ENCODE data around the gene IKZF4. TPM values are rescaled to one million over a fixed set of nuclear protein-coding genes. Genes with fewer than 3 reads are reported as not detected.

Gene IKZF4
- polyA plus RNA-seq, 4 donors, result 1.1 to 16.1 (median 1.6) TPM

GRCh38 chr12:56086096-56086495 is 65.3 kb downstream of the IKZF4 start:
- WGBS, 3 donors, result 61 to 77% (median 70%) methylated on average over 3 of the region's 3 CpGs
- Histone ChIP-seq H3K4me3 (ENCODE audit: low read depth in 1 of 3, low read length in 3 of 3) (no peak overlapping the region), H3K9me3 (ENCODE audit: control insufficient read depth in 2 of 2, insufficient read depth in 1 of 2, low read depth in 1 of 2, low read length in 1 of 2) (no peaks in the 10 kb centered on the region), H3K27me3 (ENCODE audit: control insufficient read depth in 3 of 3, insufficient read depth in 3 of 3, low read length in 3 of 3) (no peaks in the 10 kb centered on the region), H3K36me3 (ENCODE audit: control insufficient read depth in 3 of 3, insufficient read depth in 2 of 3, low read depth in 1 of 3, low read length in 3 of 3) (peaks cover 0 to 86% (median 19%) of the 10 kb centered on the region in 3 donors), H3K4me1 (ENCODE audit: control insufficient read depth in 3 of 3, insufficient read depth in 2 of 3, low read depth in 1 of 3, low read length in 2 of 3) (peaks cover 0 to 35% (median 0%) of the 10 kb centered on the region in 3 donors), H3K27ac (ENCODE audit: low read depth in 1 of 3, low read length in 2 of 3) (no peak overlapping the region)
- peak in 1 of 2 donors; percentile 52 for DNase-seq
- no peak for FAIRE-seq

GRCh38 chr12:56086608-56087007 is 65.8 kb downstream of the IKZF4 start:
- FAIRE-seq (no peak), DNase-seq (no peak)
- Histone ChIP-seq H3K27me3 (ENCODE audit: control insufficient read depth in 3 of 3, insufficient read depth in 3 of 3, low read length in 3 of 3) (no peaks in the 10 kb centered on the region), H3K27ac (ENCODE audit: low read depth in 1 of 3, low read length in 2 of 3) (no peak overlapping the region), H3K4me3 (ENCODE audit: low read depth in 1 of 3, low read length in 3 of 3) (no peak overlapping the region), H3K36me3 (ENCODE audit: control insufficient read depth in 3 of 3, insufficient read depth in 2 of 3, low read depth in 1 of 3, low read length in 3 of 3) (peaks cover 0 to 85% (median 19%) of the 10 kb centered on the region in 3 donors), H3K4me1 (ENCODE audit: control insufficient read depth in 3 of 3, insufficient read depth in 2 of 3, low read depth in 1 of 3, low read length in 2 of 3) (peaks cover 0 to 33% (median 0%) of the 10 kb centered on the region in 3 donors), H3K9me3 (ENCODE audit: control insufficient read depth in 2 of 2, insufficient read depth in 1 of 2, low read depth in 1 of 2, low read length in 1 of 2) (no peaks in the 10 kb centered on the region)
- WGBS, 3 donors, result 80 to 84% (median 84%) methylated on average over 6 of the region's 6 CpGs

GRCh38 chr12:56087220-56087619 is 66.4 kb downstream of the IKZF4 start:
- DNase-seq, result peak in 1 of 2 donors; percentile 79

More at GRCh38 chr12:56087220-56087619, 66.4 kb downstream of the IKZF4 start:
- peaks cover 0 to 31% (median 0%) of the 10 kb centered on the region in 3 donors for H3K4me1 ChIP-seq (ENCODE audit: control insufficient read depth in 3 of 3, insufficient read depth in 2 of 3, low read depth in 1 of 3, low read length in 2 of 3)
- H3K27ac ChIP-seq (ENCODE audit: low read depth in 1 of 3, low read length in 2 of 3), result peak overlapping the region in 2 of 3 donors; percentile 28 to 50
- FAIRE-seq, result no peak
- H3K4me3 ChIP-seq (ENCODE audit: low read depth in 1 of 3, low read length in 3 of 3), result no peak overlapping the region
- peaks cover 0 to 88% (median 20%) of the 10 kb centered on the region in 3 donors for H3K36me3 ChIP-seq (ENCODE audit: control insufficient read depth in 3 of 3, insufficient read depth in 2 of 3, low read depth in 1 of 3, low read length in 3 of 3)
- no peaks in the 10 kb centered on the region for H3K27me3 ChIP-seq (ENCODE audit: control insufficient read depth in 3 of 3, insufficient read depth in 3 of 3, low read length in 3 of 3)
- no peaks in the 10 kb centered on the region for H3K9me3 ChIP-seq (ENCODE audit: control insufficient read depth in 2 of 2, insufficient read depth in 1 of 2, low read depth in 1 of 2, low read length in 1 of 2)
- 45 to 74% (median 59%) methylated on average over 6 of the region's 6 CpGs for WGBS, 3 donors

Other genes starting within 250 kb of the IKZF4 start
- 10 to 100 TPM; 62.8 to 89.8 (median 75.3) TPM for gene SARNP, start 203.3 kb upstream of the IKZF4 start, polyA plus RNA-seq
- 10 to 100 TPM; 27.1 to 50.4 (median 33.3) TPM for gene ORMDL2, start 203.0 kb upstream of the IKZF4 start, polyA plus RNA-seq
- 10 to 100 TPM; 12.7 to 31.5 (median 19.2) TPM for gene DNAJC14, start 191.5 kb upstream of the IKZF4 start, polyA plus RNA-seq
- 1 to 10 TPM in 2 of 4 donors, under 1 TPM in 1, not detected in 1; 0.54 to 4.1 (median 1.3) TPM for gene MMP19, start 178.1 kb upstream of the IKZF4 start, polyA plus RNA-seq
- gene PYM1, start 93.1 kb upstream of the IKZF4 start, polyA plus RNA-seq, result 10 to 100 TPM; 35.5 to 85.7 (median 61.4) TPM
- gene DGKA, start 89.9 kb upstream of the IKZF4 start, polyA plus RNA-seq, result 100 to 1,000 TPM in 2 of 4 donors, 10 to 100 TPM in 2; 14.4 to 386 (median 180) TPM
- gene PMEL, start 55.0 kb upstream of the IKZF4 start, polyA plus RNA-seq, result 1 to 10 TPM; 1.8 to 6.3 (median 2.7) TPM
- 10 to 100 TPM in 2 of 4 donors, 1 to 10 TPM in 2; 7.6 to 69.3 (median 15.3) TPM for gene CDK2, start 54.2 kb upstream of the IKZF4 start, polyA plus RNA-seq
- 100 to 1,000 TPM in 1 of 4 donors, 10 to 100 TPM in 3; 45.8 to 119 (median 48.5) TPM for gene RAB5B, start 47.0 kb upstream of the IKZF4 start, polyA plus RNA-seq
- 10 to 100 TPM in 3 of 4 donors, 1 to 10 TPM in 1; 7.3 to 51.2 (median 13.6) TPM for gene SUOX, start 23.8 kb upstream of the IKZF4 start, polyA plus RNA-seq
- gene RPS26, start 20.9 kb downstream of the IKZF4 start, polyA plus RNA-seq, result 1,000 to 10,000 TPM in 3 of 4 donors, 100 to 1,000 TPM in 1; 253 to 1,993 (median 1,176) TPM
- gene ERBB3, start 59.1 kb downstream of the IKZF4 start, polyA plus RNA-seq, result 100 to 1,000 TPM in 2 of 4 donors, 10 to 100 TPM in 2; 53.0 to 436 (median 106) TPM
- gene PA2G4, start 83.5 kb downstream of the IKZF4 start, polyA plus RNA-seq, result 100 to 1,000 TPM in 2 of 4 donors, 10 to 100 TPM in 2; 63.7 to 156 (median 93.2) TPM
- gene RPL41, start 95.6 kb downstream of the IKZF4 start, polyA plus RNA-seq, result 1,000 to 10,000 TPM; 3,267 to 7,277 (median 5,942) TPM
- gene ZC3H10, start 97.2 kb downstream of the IKZF4 start, polyA plus RNA-seq, result 1 to 10 TPM; 1.1 to 4.0 (median 2.1) TPM
- gene ESYT1, start 107.2 kb downstream of the IKZF4 start, polyA plus RNA-seq, result 10 to 100 TPM in 2 of 4 donors, 1 to 10 TPM in 2; 2.7 to 51.8 (median 23.7) TPM
- 10 to 100 TPM; 24.8 to 49.7 (median 29.9) TPM for gene MYL6B, start 131.5 kb downstream of the IKZF4 start, polyA plus RNA-seq
- 1,000 to 10,000 TPM; 1,147 to 4,316 (median 2,966) TPM for gene MYL6, start 137.3 kb downstream of the IKZF4 start, polyA plus RNA-seq
- gene SMARCC2, start 168.4 kb downstream of the IKZF4 start, polyA plus RNA-seq, result 10 to 100 TPM; 18.6 to 67.5 (median 25.7) TPM
- gene RNF41, start 200.9 kb downstream of the IKZF4 start, polyA plus RNA-seq, result 10 to 100 TPM; 11.4 to 31.2 (median 18.3) TPM
- 10 to 100 TPM; 28.7 to 47.4 (median 34.5) TPM for gene NABP2, start 203.3 kb downstream of the IKZF4 start, polyA plus RNA-seq
- gene SLC39A5, start 209.0 kb downstream of the IKZF4 start, polyA plus RNA-seq, result 100 to 1,000 TPM; 178 to 689 (median 367) TPM
- gene ANKRD52, start 237.3 kb downstream of the IKZF4 start, polyA plus RNA-seq, result 10 to 100 TPM in 2 of 4 donors, 1 to 10 TPM in 2; 5.1 to 23.9 (median 10.3) TPM
- 10 to 100 TPM in 2 of 4 donors, 1 to 10 TPM in 2; 5.4 to 10.5 (median 8.0) TPM for gene COQ10A, start 245.9 kb downstream of the IKZF4 start, polyA plus RNA-seq